ENCODE results near the gene LRRC27.
"Not testable (repeated sequence)": the region's sequence is repeated elsewhere in the genome, so short reads cannot be mapped to it uniquely, and the experiment has no call there.

The LRRC27 gene

GRCh38 chr10:132339276-132339675 is 7.3 kb downstream of the LRRC27 start:
- no peak for DNase-seq

- no peak for DNase-seq
These were observed 9.0 kb downstream of the LRRC27 start for GRCh38 chr10:132341017-132341416.

- no peak for DNase-seq
These were observed 9.8 kb downstream of the LRRC27 start for GRCh38 chr10:132341781-132342180.

GRCh38 chr10:132342553-132342952 is 10.6 kb downstream of the LRRC27 start:
- no peak for DNase-seq

GRCh38 chr10:132344386-132344785 is 12.4 kb downstream of the LRRC27 start:
- no peak for DNase-seq

- no peak for DNase-seq
These were observed 13.4 kb downstream of the LRRC27 start for GRCh38 chr10:132345345-132345744.

GRCh38 chr10:132346806-132347205 is 14.8 kb downstream of the LRRC27 start:
- DNase-seq: no peak

- no peak for DNase-seq
These were observed 15.4 kb downstream of the LRRC27 start for GRCh38 chr10:132347211-132347930.

GRCh38 chr10:132347931-132348267 is 15.9 kb downstream of the LRRC27 start:
- DNase-seq: no peak

- no peak for DNase-seq
These were observed 17.8 kb downstream of the LRRC27 start for GRCh38 chr10:132349766-132350165.

GRCh38 chr10:132350391-132350790 is 18.4 kb downstream of the LRRC27 start:
- DNase-seq: no peak

- DNase-seq: no peak
These were observed 19.0 kb downstream of the LRRC27 start for GRCh38 chr10:132350946-132351345.

GRCh38 chr10:132351611-132352010 is 19.6 kb downstream of the LRRC27 start:
- no peak for DNase-seq

- DNase-seq: not testable (repeated sequence)
These were observed 20.7 kb downstream of the LRRC27 start for GRCh38 chr10:132352462-132353308.

- no peak for DNase-seq
These were observed 21.7 kb downstream of the LRRC27 start for GRCh38 chr10:132353456-132354355.

GRCh38 chr10:132354356-132355094 is 22.5 kb downstream of the LRRC27 start:
- DNase-seq: no peak

- no peak for DNase-seq
These were observed 23.3 kb downstream of the LRRC27 start for GRCh38 chr10:132355297-132355696.

GRCh38 chr10:132355754-132356153 is 23.8 kb downstream of the LRRC27 start:
- no peak for DNase-seq

- no peak for DNase-seq
These were observed 24.7 kb downstream of the LRRC27 start for GRCh38 chr10:132356621-132357195.

- DNase-seq: no peak
These were observed 25.5 kb downstream of the LRRC27 start for GRCh38 chr10:132357286-132358058.

GRCh38 chr10:132359305-132360040 is 27.5 kb downstream of the LRRC27 start:
- DNase-seq: no peak
